Adrenal gland (tissue), 12 donors: ENCODE results near the gene ARSI. TPM values are rescaled to one million over a fixed set of nuclear protein-coding genes. Genes with fewer than 3 reads are reported as not detected.

Experiments used
- DNase-seq, 7 donors: peaks; one replicate each; pipeline ENCODE4 v3.0.0-alpha.2; 2019 to 2020
- H3K27ac ChIP-seq, 5 donors: fragments of 200-600 bp; sonication (generic) in 4 of 5; 1 replicate in 3 of 5; 2 replicates in 2 of 5; pipeline versions ENCODE4 v1.5.1 to v1.8.0; 2016 to 2020; ENCODE audit warnings: mild to moderate bottlenecking in 1 of 5
- H3K27me3 ChIP-seq: fragments of 200-600 bp; 2 replicates; pipeline ENCODE4 v1.8.0; 2021
- H3K36me3 ChIP-seq, 2 donors: fragments of 200-600 bp; replicated peaks in 1 of 2; 1 replicate in 1 of 2; 2 replicates in 1 of 2; pipeline versions ENCODE4 v1.5.1 to v1.8.0; 2018 to 2022
- H3K4me1 ChIP-seq, 2 donors: fragments of 200-600 bp; replicated peaks in 1 of 2; 1 replicate in 1 of 2; 2 replicates in 1 of 2; pipeline versions ENCODE4 v1.5.1 to v1.8.0; 2018 to 2021
- H3K4me3 ChIP-seq, 4 donors: fragments of 200-600 bp; sonication (generic) in 3 of 4; one replicate each; pipeline ENCODE4 v1.5.1; 2016 to 2018
- H3K9me3 ChIP-seq, 3 donors: fragments of 200-600 bp; sonication (generic) in 1 of 3; replicated peaks in 1 of 3; 1 replicate in 2 of 3; 2 replicates in 1 of 3; pipeline versions ENCODE4 v1.5.1 to v1.8.0; 2016 to 2021
- POLR2A ChIP-seq, 2 donors: fragments of 450-650 bp; IDR thresholded peaks; one replicate each; pipeline ENCODE4 v1.6.1; 2017; ENCODE audit warnings: antibody characterized with exemption in 2 of 2, mild to moderate bottlenecking in 2 of 2, moderate library complexity in 1 of 2
- WGBS, 4 donors: extraction: QIAGEN DNeasy Blood & Tissue Kit in 2 of 4; methylation state at CpG; one replicate each; pipeline versions ENCODE4 v1.1.5 to v1.1.7; 2013 to 2017; 5-methylcytosine and 5-hydroxymethylcytosine counted together
- intact Hi-C, 2 donors: fragments of 100-400 bp; cut with DNase I; formaldehyde crosslinking; loops; one replicate each; pipeline versions ENCODE4 v1.14.1 to v1.15.0; 2022 to 2023
- polyA plus RNA-seq, 3 donors: library from polyadenylated mRNA; stranded (reverse); fragments of 200-250 nt in 2 of 3; fragments of 350-450 nt in 1 of 3; fragmentation: Illumina TruSeq in 1 of 3; extraction: RNeasy Lipid Tissue Mini Kit (QIAGEN cat#74804) in 1 of 3; gene quantifications; one replicate each; pipeline ENCODE4 v1.2.3, GENCODE V29; 2013 to 2014
- total RNA-seq, 9 donors: library from RNA; depleted of rRNA in 4 of 9; stranded (reverse); fragments of >200 nt in 4 of 9; fragments of 120-200 nt in 1 of 9; fragmentation: NEBNext Ultra II Directional in 1 of 9; extraction: Animal tissue kit (Norgen Biotek cat#: 25700) in 1 of 9; gene quantifications; one replicate each; pipeline versions ENCODE4 v1.1.0 to v1.2.4, GENCODE V29; 2013 to 2023
- TF ChIP-seq, protein P1 (sequence below), 6 experiments: fragments of 450-650 bp in 4 of 6; fragments of 200-600 bp in 2 of 6; sonication (generic) in 1 of 6; IDR thresholded peaks; 1 replicate in 5 of 6; 2 replicates in 1 of 6; pipeline versions ENCODE4 v1.5.1 to v1.8.0; 2016 to 2021; ENCODE audit warnings: antibody characterized with exemption in 6 of 6, mild to moderate bottlenecking in 2 of 6, moderate library complexity in 1 of 6
- donor health status: healthy with polysubstance abuse.
- donor health status: Bipolar disorder and iron deficiency.
- donor health status: DM: yes; HTN: yes; CAD: no.
- donor health status: DM: no; HTN: no; CAD: no.
- donor health status: DM: no; HTN: no; CAD: no.
- donor health status: DM: yes; HTN: yes; CAD: no.

The ARSI gene
- total and polyA plus RNA-seq, 12 donors: 0.12 to 0.96 (median 0.39) TPM; not detected in 2

DNA sequence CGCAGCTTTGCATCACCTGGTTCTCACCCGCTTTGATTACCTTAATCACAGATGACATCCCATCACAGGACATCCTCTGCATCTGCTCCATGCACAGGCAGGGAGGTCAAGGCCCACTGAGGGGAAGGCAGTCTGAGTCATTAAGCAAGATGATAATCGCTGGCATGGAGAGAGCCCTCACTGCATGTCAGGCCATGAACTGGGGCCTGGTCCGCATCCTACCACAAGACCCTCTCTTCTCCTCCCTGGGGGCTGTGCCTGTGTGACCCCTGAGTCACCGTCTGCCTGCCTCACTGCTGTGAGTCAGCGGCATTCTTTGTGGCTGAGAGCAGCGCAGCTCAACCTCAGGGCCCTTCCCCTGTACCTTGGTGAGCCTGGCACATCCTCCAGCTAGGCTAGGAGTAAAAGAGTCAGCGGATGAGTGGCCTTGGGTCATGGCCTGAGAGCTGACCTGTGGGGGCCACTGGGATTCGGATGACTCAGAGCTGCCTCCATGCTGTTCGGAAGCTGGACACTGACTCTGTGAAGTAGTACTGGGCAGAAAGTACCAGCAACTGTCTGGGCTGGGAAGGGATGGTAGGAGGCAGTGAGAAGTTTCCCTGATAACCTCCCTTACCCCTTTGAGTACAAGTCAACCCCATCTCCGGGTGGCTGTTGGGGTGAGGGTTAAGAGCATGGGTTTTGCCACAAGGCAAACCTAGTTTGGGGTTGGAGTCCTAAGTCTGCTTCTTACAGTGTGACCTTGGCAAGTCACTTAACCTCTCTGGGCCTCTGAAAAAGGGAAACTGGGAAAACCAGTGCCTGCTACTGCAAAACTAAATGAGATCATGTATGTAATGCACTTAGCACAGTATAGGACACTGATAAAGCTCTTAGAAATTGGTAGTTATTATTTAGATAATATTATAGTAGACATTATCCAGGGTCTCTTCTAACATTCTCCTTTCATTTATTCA is 14.6 kb upstream of the ARSI start:
- Histone ChIP-seq H3K36me3 (no peaks in the 10 kb centered on the region), H3K27me3 (no peaks in the 10 kb centered on the region), H3K9me3 (no peaks in the 10 kb centered on the region), H3K4me3 (no peak overlapping the region), H3K27ac (peak overlapping the region in 4 of 5 donors; percentile 55 to 88 (median 74)), H3K4me1 (peaks cover 8 to 26% of the 10 kb centered on the region in 2 donors)
- intact Hi-C loops: no loop called here
- TF ChIP-seq, protein P1, sequence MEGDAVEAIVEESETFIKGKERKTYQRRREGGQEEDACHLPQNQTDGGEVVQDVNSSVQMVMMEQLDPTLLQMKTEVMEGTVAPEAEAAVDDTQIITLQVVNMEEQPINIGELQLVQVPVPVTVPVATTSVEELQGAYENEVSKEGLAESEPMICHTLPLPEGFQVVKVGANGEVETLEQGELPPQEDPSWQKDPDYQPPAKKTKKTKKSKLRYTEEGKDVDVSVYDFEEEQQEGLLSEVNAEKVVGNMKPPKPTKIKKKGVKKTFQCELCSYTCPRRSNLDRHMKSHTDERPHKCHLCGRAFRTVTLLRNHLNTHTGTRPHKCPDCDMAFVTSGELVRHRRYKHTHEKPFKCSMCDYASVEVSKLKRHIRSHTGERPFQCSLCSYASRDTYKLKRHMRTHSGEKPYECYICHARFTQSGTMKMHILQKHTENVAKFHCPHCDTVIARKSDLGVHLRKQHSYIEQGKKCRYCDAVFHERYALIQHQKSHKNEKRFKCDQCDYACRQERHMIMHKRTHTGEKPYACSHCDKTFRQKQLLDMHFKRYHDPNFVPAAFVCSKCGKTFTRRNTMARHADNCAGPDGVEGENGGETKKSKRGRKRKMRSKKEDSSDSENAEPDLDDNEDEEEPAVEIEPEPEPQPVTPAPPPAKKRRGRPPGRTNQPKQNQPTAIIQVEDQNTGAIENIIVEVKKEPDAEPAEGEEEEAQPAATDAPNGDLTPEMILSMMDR (IDR thresholded peaks at IDR 0.05): no peak
- no peak for TF ChIP-seq POLR2A (IDR thresholded peaks at IDR 0.05)
- 37 to 46% (median 42%) methylated on average over 4 to 11 of the region's 11 CpGs for WGBS, 4 donors
- DNase-seq: peak; percentile 75 to 95 (median 89)

DNA sequence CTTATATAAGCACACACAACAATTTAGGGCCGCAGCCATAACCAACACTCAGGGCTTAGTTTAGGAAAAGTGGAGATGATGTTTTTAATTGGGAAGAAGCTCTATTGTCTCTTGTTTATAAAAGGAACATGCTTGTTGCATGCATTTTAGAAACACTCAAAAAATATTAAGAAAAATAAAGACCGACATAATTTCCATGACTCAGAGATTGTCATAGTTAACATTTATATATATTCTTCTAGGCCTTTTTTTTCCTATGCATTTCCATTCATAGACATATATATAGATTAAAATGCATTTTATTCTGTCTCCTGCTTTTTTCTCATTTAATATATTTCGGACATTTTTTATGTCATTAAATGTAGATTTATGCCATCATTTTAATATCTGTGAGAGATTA is 13.6 kb upstream of the ARSI start:
- intact Hi-C loops: no loop called here
- no peak for DNase-seq
- no peak for TF ChIP-seq POLR2A (IDR thresholded peaks at IDR 0.05)
- TF ChIP-seq, protein P1 (IDR thresholded peaks at IDR 0.05): no peak
- Histone ChIP-seq H3K27me3 (no peaks in the 10 kb centered on the region), H3K4me3 (no peak overlapping the region), H3K36me3 (no peaks in the 10 kb centered on the region), H3K4me1 (peaks cover 8 to 26% of the 10 kb centered on the region in 2 donors), H3K9me3 (no peaks in the 10 kb centered on the region), H3K27ac (peak overlapping the region in 3 of 5 donors; percentile 72 to 88 (median 76))
- 75 to 86% (median 83%) methylated on average over 3 of the region's 3 CpGs for WGBS, 4 donors

- H3K27me3 ChIP-seq: no peaks in the 10 kb centered on the region
- intact Hi-C loops: no loop called here
- H3K4me3 ChIP-seq: no peak overlapping the region
- H3K27ac ChIP-seq: no peak overlapping the region
- no peaks in the 10 kb centered on the region for H3K9me3 ChIP-seq
- 91 to 96% (median 94%) methylated on average over 4 of the region's 4 CpGs for WGBS, 4 donors
- TF ChIP-seq, protein P1 (IDR thresholded peaks at IDR 0.05): no peak
- TF ChIP-seq POLR2A (IDR thresholded peaks at IDR 0.05): no peak
- H3K36me3 ChIP-seq: no peaks in the 10 kb centered on the region
- peaks cover 8 to 23% of the 10 kb centered on the region in 2 donors for H3K4me1 ChIP-seq
- no peak for DNase-seq
Observed at GRCh38 chr5:150315245-150315644, 12.5 kb upstream of the ARSI start.

GRCh38 chr5:150313921-150314716 is 11.4 kb upstream of the ARSI start:
- Histone ChIP-seq H3K27ac (no peak overlapping the region), H3K36me3 (no peaks in the 10 kb centered on the region), H3K27me3 (no peaks in the 10 kb centered on the region), H3K9me3 (no peaks in the 10 kb centered on the region), H3K4me1 (peaks cover 8 to 15% of the 10 kb centered on the region in 2 donors), H3K4me3 (no peak overlapping the region)
- intact Hi-C loops: no loop called here
- no peak for DNase-seq
- TF ChIP-seq POLR2A (IDR thresholded peaks at IDR 0.05): no peak
- TF ChIP-seq, protein P1 (IDR thresholded peaks at IDR 0.05): no peak
- WGBS, 4 donors: 55 to 82% (median 68%) methylated on average over 6 of the region's 6 CpGs
